ENCODE measurements around the gene NPAS3. TPM values are rescaled to one million over a fixed set of nuclear protein-coding genes. Genes with fewer than 3 reads are reported as not detected.

NPAS3 gene
- total RNA-seq, 1 donor from 2014 or later, result 2.5 TPM

- Histone ChIP-seq H3K4me1 (peaks cover 15% of the 10 kb centered on the region), H3K27ac (replicated peaks) (no peak overlapping the region), H3K9me3 (replicated peaks) (no peaks in the 10 kb centered on the region), H3K36me3 (no peaks in the 10 kb centered on the region), H3K27me3 (ENCODE audit: low read depth) (peaks cover 31% of the 10 kb centered on the region), H3K4me3 (peak overlapping the region; percentile 67)
- intact Hi-C loops (cut with micrococcal nuclease), result no loop called here
- no peak for DNase-seq
- no peak for TF ChIP-seq CTCF (IDR thresholded peaks at IDR 0.05; ENCODE audit: borderline replicate concordance)
Observed at GRCh38 chr14:32940711-32941667, 2.3 kb downstream of the NPAS3 start.

GRCh38 chr14:32941668-32942065 is 3.0 kb downstream of the NPAS3 start:
- no peak for DNase-seq
- Histone ChIP-seq H3K36me3 (no peaks in the 10 kb centered on the region), H3K27me3 (ENCODE audit: low read depth) (peaks cover 24% of the 10 kb centered on the region), H3K9me3 (replicated peaks) (no peaks in the 10 kb centered on the region), H3K4me1 (peaks cover 15% of the 10 kb centered on the region), H3K27ac (replicated peaks) (no peak overlapping the region), H3K4me3 (no peak overlapping the region)
- TF ChIP-seq CTCF (IDR thresholded peaks at IDR 0.05; ENCODE audit: borderline replicate concordance), result no peak
- intact Hi-C loops (cut with micrococcal nuclease), result no loop called here

GRCh38 chr14:32947081-32947480 is 8.4 kb downstream of the NPAS3 start:
- H3K27me3 ChIP-seq (ENCODE audit: low read depth), result no peaks in the 10 kb centered on the region
- no peaks in the 10 kb centered on the region for H3K9me3 ChIP-seq (replicated peaks)
- H3K4me3 ChIP-seq, result no peak overlapping the region
- H3K4me1 ChIP-seq, result no peaks in the 10 kb centered on the region
- DNase-seq, result no peak
- no peak for TF ChIP-seq CTCF (IDR thresholded peaks at IDR 0.05; ENCODE audit: borderline replicate concordance)
- no peaks in the 10 kb centered on the region for H3K36me3 ChIP-seq
- H3K27ac ChIP-seq (replicated peaks), result no peak overlapping the region
- intact Hi-C loops (cut with micrococcal nuclease), result no loop called here

GRCh38 chr14:32947792-32948191 is 9.1 kb downstream of the NPAS3 start:
- no peak for DNase-seq
- no peak for TF ChIP-seq CTCF (IDR thresholded peaks at IDR 0.05; ENCODE audit: borderline replicate concordance)

GRCh38 chr14:32950584-32950983 is 11.9 kb downstream of the NPAS3 start:
- Histone ChIP-seq H3K4me3 (no peak overlapping the region), H3K9me3 (replicated peaks) (no peaks in the 10 kb centered on the region), H3K27me3 (ENCODE audit: low read depth) (no peaks in the 10 kb centered on the region), H3K27ac (replicated peaks) (no peak overlapping the region), H3K36me3 (no peaks in the 10 kb centered on the region), H3K4me1 (no peaks in the 10 kb centered on the region)
- DNase-seq, result no peak
- intact Hi-C loops (cut with micrococcal nuclease), result no loop called here
- TF ChIP-seq CTCF (IDR thresholded peaks at IDR 0.05; ENCODE audit: borderline replicate concordance), result no peak

More at GRCh38 chr14:32947792-32948191, 9.1 kb downstream of the NPAS3 start:
- Histone ChIP-seq H3K36me3 (no peaks in the 10 kb centered on the region), H3K9me3 (replicated peaks) (no peaks in the 10 kb centered on the region), H3K4me3 (no peak overlapping the region), H3K4me1 (no peaks in the 10 kb centered on the region), H3K27me3 (ENCODE audit: low read depth) (no peaks in the 10 kb centered on the region), H3K27ac (replicated peaks) (no peak overlapping the region)
- intact Hi-C loops (cut with micrococcal nuclease), result no loop called here
